ENCODE data around the gene DOK7.

DNA sequence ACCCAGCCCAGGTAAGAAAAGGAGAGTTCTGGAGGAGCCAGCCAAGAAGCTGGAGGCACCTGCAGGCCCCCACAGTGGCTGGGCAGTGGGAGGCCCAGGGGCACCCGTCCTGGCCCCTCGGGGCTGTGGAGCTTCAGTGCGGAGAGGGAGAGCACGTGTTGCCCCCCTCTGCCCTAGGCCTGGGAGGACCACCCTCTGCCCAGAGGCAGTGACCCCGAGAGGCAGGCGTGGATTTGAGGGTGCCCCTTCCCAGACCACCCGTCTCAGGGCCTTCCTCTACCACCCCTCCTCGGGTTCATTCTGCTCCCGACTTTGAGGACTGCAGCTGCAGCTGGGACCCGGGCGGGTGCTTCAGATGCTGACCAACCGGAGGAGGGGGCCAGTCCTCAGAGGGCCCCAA is 33.5 kb upstream of the DOK7 start:
- TF ChIP-seq, protein P1, sequence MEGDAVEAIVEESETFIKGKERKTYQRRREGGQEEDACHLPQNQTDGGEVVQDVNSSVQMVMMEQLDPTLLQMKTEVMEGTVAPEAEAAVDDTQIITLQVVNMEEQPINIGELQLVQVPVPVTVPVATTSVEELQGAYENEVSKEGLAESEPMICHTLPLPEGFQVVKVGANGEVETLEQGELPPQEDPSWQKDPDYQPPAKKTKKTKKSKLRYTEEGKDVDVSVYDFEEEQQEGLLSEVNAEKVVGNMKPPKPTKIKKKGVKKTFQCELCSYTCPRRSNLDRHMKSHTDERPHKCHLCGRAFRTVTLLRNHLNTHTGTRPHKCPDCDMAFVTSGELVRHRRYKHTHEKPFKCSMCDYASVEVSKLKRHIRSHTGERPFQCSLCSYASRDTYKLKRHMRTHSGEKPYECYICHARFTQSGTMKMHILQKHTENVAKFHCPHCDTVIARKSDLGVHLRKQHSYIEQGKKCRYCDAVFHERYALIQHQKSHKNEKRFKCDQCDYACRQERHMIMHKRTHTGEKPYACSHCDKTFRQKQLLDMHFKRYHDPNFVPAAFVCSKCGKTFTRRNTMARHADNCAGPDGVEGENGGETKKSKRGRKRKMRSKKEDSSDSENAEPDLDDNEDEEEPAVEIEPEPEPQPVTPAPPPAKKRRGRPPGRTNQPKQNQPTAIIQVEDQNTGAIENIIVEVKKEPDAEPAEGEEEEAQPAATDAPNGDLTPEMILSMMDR (optimal IDR thresholded peaks at IDR 0.05 in 1 of 3, IDR thresholded peaks at IDR 0.05 in 1 of 3, conservative IDR thresholded peaks at IDR 0.05 in 1 of 3; ENCODE audit: extremely low read depth in 1 of 3, insufficient read depth in 2 of 3, low read length in 3 of 3), result no peak
- TF ChIP-seq EZH2 (IDR thresholded peaks at IDR 0.05; ENCODE audit: low read length), result no peak
